Globus pallidus (tissue), 1 donor: ENCODE measurements around the gene OR1J4.
A peak's percentile ranks its signal among the peaks of the same experiment; 100 is the strongest.
"Not testable (repeated sequence)": the region's sequence is repeated elsewhere in the genome, so short reads cannot be mapped to it uniquely, and the experiment has no call there.

Experiments used
- DNase-seq: peaks from one replicate; pipeline ENCODE4 v3.0.0-alpha.2; 2015; ENCODE audit warnings: low spot score

OR1J4 gene

GRCh38 chr9:122518841-122519240 lies at the start of gene OR1J4:
OR1J4 (plus strand) TSS chr9:122519141; CDS start chr9:122519141, 0 bp downstream.
- no peak for DNase-seq

- no peak for DNase-seq
Observed at GRCh38 chr9:122474561-122474960, 44.4 kb upstream of the OR1J4 start.

- no peak for DNase-seq
Observed at GRCh38 chr9:122475717-122476116, 43.2 kb upstream of the OR1J4 start.

GRCh38 chr9:122477346-122477745 lies 41.6 kb upstream of the OR1J4 start:
- no peak for DNase-seq

GRCh38 chr9:122477826-122478225 lies 41.1 kb upstream of the OR1J4 start, which contains the start of gene OR1J1:
OR1J1 (minus strand) TSS chr9:122477926; CDS start chr9:122477926, 0 bp downstream.
- DNase-seq = no peak

- DNase-seq = no peak
Observed at GRCh38 chr9:122479062-122479461, 39.9 kb upstream of the OR1J4 start.

- peak; percentile 16 for DNase-seq
Observed at GRCh38 chr9:122498883-122499288, 20.1 kb upstream of the OR1J4 start.

GRCh38 chr9:122506964-122507363 lies 12.0 kb upstream of the OR1J4 start:
- no peak for DNase-seq

GRCh38 chr9:122510502-122510901 lies 8.4 kb upstream of the OR1J4 start, which contains the start of gene OR1J2:
OR1J2 (plus strand) TSS chr9:122510802; CDS start chr9:122510802, 0 bp downstream.
- no peak for DNase-seq

GRCh38 chr9:122518226-122518625 lies 715 bp upstream of the OR1J4 start:
- DNase-seq = no peak

GRCh38 chr9:122519376-122519775 lies 435 bp downstream of the OR1J4 start:
- no peak for DNase-seq

- no peak for DNase-seq
Observed at GRCh38 chr9:122526602-122527001, 7.7 kb downstream of the OR1J4 start.

- DNase-seq = no peak
Observed at GRCh38 chr9:122527193-122527592, 8.3 kb downstream of the OR1J4 start, which contains the start of gene OR1N1. OR1N1 (minus strand) TSS chr9:122527293; CDS start chr9:122527293, 0 bp downstream.

GRCh38 chr9:122531157-122531556 lies 12.2 kb downstream of the OR1J4 start:
- not testable (repeated sequence) for DNase-seq

- DNase-seq = no peak
Observed at GRCh38 chr9:122536134-122536533, 17.2 kb downstream of the OR1J4 start.

GRCh38 chr9:122537066-122537465 lies 18.1 kb downstream of the OR1J4 start:
- DNase-seq = not testable (repeated sequence)

- DNase-seq = no peak
Observed at GRCh38 chr9:122538757-122539156, 19.8 kb downstream of the OR1J4 start.

GRCh38 chr9:122546196-122546595 lies 27.3 kb downstream of the OR1J4 start:
- DNase-seq = no peak

GRCh38 chr9:122551371-122551770 lies 32.4 kb downstream of the OR1J4 start:
- DNase-seq = no peak

- peak; percentile 10 for DNase-seq
Observed at GRCh38 chr9:122552812-122553211, 33.9 kb downstream of the OR1J4 start, which contains the start of gene OR1N2. OR1N2 (plus strand) TSS chr9:122553112; CDS start chr9:122553212, 100 bp downstream.

GRCh38 chr9:122561446-122561845 lies 42.5 kb downstream of the OR1J4 start:
- no peak for DNase-seq

GRCh38 chr9:122562134-122562760 lies 43.3 kb downstream of the OR1J4 start:
- no peak for DNase-seq

- no peak for DNase-seq
Observed at GRCh38 chr9:122567901-122568300, 49.0 kb downstream of the OR1J4 start.
